ENCODE measurements around the gene ETV6.
A peak's percentile ranks its signal among the peaks of the same experiment; 100 is the strongest.

ETV6 gene

DNA sequence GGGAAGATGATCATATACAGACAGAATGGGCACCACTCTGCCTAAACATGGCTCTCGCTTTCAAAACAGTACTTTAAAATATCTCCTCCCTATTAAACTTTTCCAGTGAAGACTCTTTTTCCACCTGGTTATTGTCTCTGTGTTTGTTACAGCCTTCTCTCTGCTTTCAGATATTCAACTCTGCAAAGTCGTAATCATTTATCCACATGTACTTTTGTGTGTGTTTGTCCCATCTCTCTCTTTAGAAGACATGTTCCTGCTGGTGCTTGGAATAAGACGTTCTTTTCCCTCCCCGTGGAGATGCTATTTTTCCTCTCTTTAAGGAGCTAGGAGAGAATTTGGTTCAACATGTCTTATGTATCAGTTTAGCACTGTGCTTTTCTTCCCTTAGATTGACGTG is 45.1 kb downstream of the ETV6 start:
- Histone ChIP-seq H2AFZ (ENCODE audit: low read depth, low read length) (no peak overlapping the region), H3K4me3 (ENCODE audit: low read depth in 1 of 2, low read length in 2 of 2) (no peak overlapping the region), H3K4me2 (ENCODE audit: insufficient read depth, low read length) (no peak overlapping the region), H3K9ac (ENCODE audit: low read depth, low read length) (no peak overlapping the region), H3K79me2 (ENCODE audit: insufficient read depth, low read length) (peaks cover 99% of the 10 kb centered on the region), H3K9me3 (ENCODE audit: insufficient read depth, low read length, severe bottlenecking) (no peaks in the 10 kb centered on the region), H3K36me3 (ENCODE audit: insufficient read depth, low read length) (peaks cover 15% of the 10 kb centered on the region), H3K4me1 (ENCODE audit: insufficient read depth, low read length) (peaks cover 3% of the 10 kb centered on the region; the same call in 1 of the 2 replicates), H3K27me3 (ENCODE audit: insufficient read depth, low read length, poor library complexity) (no peaks in the 10 kb centered on the region), H3K27ac (ENCODE audit: low read length) (no peak overlapping the region), H4K20me1 (ENCODE audit: insufficient read depth, low read length) (peaks cover 72% of the 10 kb centered on the region)
- DNase-seq (no peak), ATAC-seq (ENCODE audit: insufficient read depth, low read depth) (no peak)
- TF ChIP-seq, protein P1, sequence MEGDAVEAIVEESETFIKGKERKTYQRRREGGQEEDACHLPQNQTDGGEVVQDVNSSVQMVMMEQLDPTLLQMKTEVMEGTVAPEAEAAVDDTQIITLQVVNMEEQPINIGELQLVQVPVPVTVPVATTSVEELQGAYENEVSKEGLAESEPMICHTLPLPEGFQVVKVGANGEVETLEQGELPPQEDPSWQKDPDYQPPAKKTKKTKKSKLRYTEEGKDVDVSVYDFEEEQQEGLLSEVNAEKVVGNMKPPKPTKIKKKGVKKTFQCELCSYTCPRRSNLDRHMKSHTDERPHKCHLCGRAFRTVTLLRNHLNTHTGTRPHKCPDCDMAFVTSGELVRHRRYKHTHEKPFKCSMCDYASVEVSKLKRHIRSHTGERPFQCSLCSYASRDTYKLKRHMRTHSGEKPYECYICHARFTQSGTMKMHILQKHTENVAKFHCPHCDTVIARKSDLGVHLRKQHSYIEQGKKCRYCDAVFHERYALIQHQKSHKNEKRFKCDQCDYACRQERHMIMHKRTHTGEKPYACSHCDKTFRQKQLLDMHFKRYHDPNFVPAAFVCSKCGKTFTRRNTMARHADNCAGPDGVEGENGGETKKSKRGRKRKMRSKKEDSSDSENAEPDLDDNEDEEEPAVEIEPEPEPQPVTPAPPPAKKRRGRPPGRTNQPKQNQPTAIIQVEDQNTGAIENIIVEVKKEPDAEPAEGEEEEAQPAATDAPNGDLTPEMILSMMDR (IDR thresholded peaks at IDR 0.05; ENCODE audit: borderline replicate concordance, extremely low read depth, low read length, poor library complexity, severe bottlenecking): no peak
- TF ChIP-seq EZH2 (IDR thresholded peaks at IDR 0.05; ENCODE audit: borderline replicate concordance, low read depth, low read length, severe bottlenecking): no peak

GRCh38 chr12:11695321-11695720 is 45.8 kb downstream of the ETV6 start:
- Histone ChIP-seq H3K27ac (ENCODE audit: low read length) (no peak overlapping the region), H4K20me1 (ENCODE audit: insufficient read depth, low read length) (peaks cover 73% of the 10 kb centered on the region), H3K4me1 (ENCODE audit: insufficient read depth, low read length) (peaks cover 3% of the 10 kb centered on the region; the same call in 1 of the 2 replicates), H3K9ac (ENCODE audit: low read depth, low read length) (no peak overlapping the region), H3K4me3 (ENCODE audit: low read depth in 1 of 2, low read length in 2 of 2) (no peak overlapping the region), H3K79me2 (ENCODE audit: insufficient read depth, low read length) (peaks cover 99% of the 10 kb centered on the region), H3K36me3 (ENCODE audit: insufficient read depth, low read length) (peaks cover 15% of the 10 kb centered on the region), H3K9me3 (ENCODE audit: insufficient read depth, low read length, severe bottlenecking) (no peaks in the 10 kb centered on the region), H3K27me3 (ENCODE audit: insufficient read depth, low read length, poor library complexity) (no peaks in the 10 kb centered on the region), H2AFZ (ENCODE audit: low read depth, low read length) (no peak overlapping the region), H3K4me2 (ENCODE audit: insufficient read depth, low read length) (no peak overlapping the region)
- ATAC-seq (ENCODE audit: insufficient read depth, low read depth): no peak
- DNase-seq: no peak
- TF ChIP-seq EZH2 (IDR thresholded peaks at IDR 0.05; ENCODE audit: borderline replicate concordance, low read depth, low read length, severe bottlenecking): no peak
- TF ChIP-seq, protein P1 (IDR thresholded peaks at IDR 0.05; ENCODE audit: borderline replicate concordance, extremely low read depth, low read length, poor library complexity, severe bottlenecking): no peak

DNA sequence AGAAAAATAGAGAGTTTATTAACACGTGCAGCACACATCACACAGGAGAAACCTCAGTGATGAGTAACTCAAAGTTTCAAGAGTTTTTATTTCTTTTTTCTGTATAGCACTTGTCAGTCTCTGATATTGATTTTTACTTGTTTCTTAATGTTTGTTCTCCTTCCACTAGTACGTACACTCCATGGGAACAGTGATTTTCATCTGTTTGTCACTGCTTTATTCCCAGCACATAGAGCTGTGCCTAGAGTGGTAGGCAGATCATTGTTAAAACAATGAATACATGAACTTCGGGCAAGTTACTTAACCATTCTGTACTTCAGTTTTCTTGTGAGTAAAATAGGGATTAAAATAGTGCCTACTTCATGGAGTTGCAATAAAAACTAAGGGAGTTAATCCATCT is 46.6 kb downstream of the ETV6 start:
- Histone ChIP-seq H4K20me1 (ENCODE audit: insufficient read depth, low read length) (peaks cover 70% of the 10 kb centered on the region), H3K36me3 (ENCODE audit: insufficient read depth, low read length) (peaks cover 15% of the 10 kb centered on the region), H3K79me2 (ENCODE audit: insufficient read depth, low read length) (peaks cover 100% of the 10 kb centered on the region), H3K4me1 (ENCODE audit: insufficient read depth, low read length) (peaks cover 3% of the 10 kb centered on the region; the same call in 1 of the 2 replicates), H3K27me3 (ENCODE audit: insufficient read depth, low read length, poor library complexity) (no peaks in the 10 kb centered on the region), H3K4me3 (ENCODE audit: low read depth in 1 of 2, low read length in 2 of 2) (no peak overlapping the region), H3K9ac (ENCODE audit: low read depth, low read length) (no peak overlapping the region), H3K4me2 (ENCODE audit: insufficient read depth, low read length) (no peak overlapping the region), H3K27ac (ENCODE audit: low read length) (no peak overlapping the region), H3K9me3 (ENCODE audit: insufficient read depth, low read length, severe bottlenecking) (no peaks in the 10 kb centered on the region), H2AFZ (ENCODE audit: low read depth, low read length) (no peak overlapping the region)
- no peak for ATAC-seq (ENCODE audit: insufficient read depth, low read depth)
- DNase-seq: no peak
- TF ChIP-seq, protein P1 (IDR thresholded peaks at IDR 0.05; ENCODE audit: borderline replicate concordance, extremely low read depth, low read length, poor library complexity, severe bottlenecking): no peak
- no peak for TF ChIP-seq EZH2 (IDR thresholded peaks at IDR 0.05; ENCODE audit: borderline replicate concordance, low read depth, low read length, severe bottlenecking)

- Histone ChIP-seq H3K4me3 (ENCODE audit: low read depth in 1 of 2, low read length in 2 of 2) (no peak overlapping the region), H3K4me1 (ENCODE audit: insufficient read depth, low read length) (peaks cover 3% of the 10 kb centered on the region; the same call in 1 of the 2 replicates), H2AFZ (ENCODE audit: low read depth, low read length) (no peak overlapping the region), H4K20me1 (ENCODE audit: insufficient read depth, low read length) (peaks cover 70% of the 10 kb centered on the region), H3K9ac (ENCODE audit: low read depth, low read length) (no peak overlapping the region), H3K36me3 (ENCODE audit: insufficient read depth, low read length) (peaks cover 11% of the 10 kb centered on the region), H3K27me3 (ENCODE audit: insufficient read depth, low read length, poor library complexity) (no peaks in the 10 kb centered on the region), H3K9me3 (ENCODE audit: insufficient read depth, low read length, severe bottlenecking) (no peaks in the 10 kb centered on the region), H3K4me2 (ENCODE audit: insufficient read depth, low read length) (no peak overlapping the region), H3K27ac (ENCODE audit: low read length) (no peak overlapping the region), H3K79me2 (ENCODE audit: insufficient read depth, low read length) (peaks cover 100% of the 10 kb centered on the region)
- peak; percentile 58; the same call in 2 of the 3 replicates for ATAC-seq (ENCODE audit: insufficient read depth, low read depth)
- TF ChIP-seq, protein P1 (IDR thresholded peaks at IDR 0.05; ENCODE audit: borderline replicate concordance, extremely low read depth, low read length, poor library complexity, severe bottlenecking): no peak
- TF ChIP-seq EZH2 (IDR thresholded peaks at IDR 0.05; ENCODE audit: borderline replicate concordance, low read depth, low read length, severe bottlenecking): no peak
- no peak for DNase-seq
Observed at GRCh38 chr12:11697131-11697530, 47.7 kb downstream of the ETV6 start.
